Pulmonary artery endothelial cell (primary cell): ENCODE results near the gene CCND2. TPM values are rescaled to one million over a fixed set of nuclear protein-coding genes. Genes with fewer than 3 reads are reported as not detected.

Source experiments
- DNase-seq: peaks from one replicate; pipeline ENCODE4 v3.0.0-alpha.2; 2011; ENCODE audit warnings: low read depth, low spot score
- total RNA-seq: library from RNA; depleted of rRNA; stranded (reverse); fragments of >200 nt; gene quantifications from 2 replicates; pipeline ENCODE4 v1.2.3, GENCODE V29; 2014

CCND2 gene
- total RNA-seq, 1 donor from 2014 or later: 24.8 TPM

DNA sequence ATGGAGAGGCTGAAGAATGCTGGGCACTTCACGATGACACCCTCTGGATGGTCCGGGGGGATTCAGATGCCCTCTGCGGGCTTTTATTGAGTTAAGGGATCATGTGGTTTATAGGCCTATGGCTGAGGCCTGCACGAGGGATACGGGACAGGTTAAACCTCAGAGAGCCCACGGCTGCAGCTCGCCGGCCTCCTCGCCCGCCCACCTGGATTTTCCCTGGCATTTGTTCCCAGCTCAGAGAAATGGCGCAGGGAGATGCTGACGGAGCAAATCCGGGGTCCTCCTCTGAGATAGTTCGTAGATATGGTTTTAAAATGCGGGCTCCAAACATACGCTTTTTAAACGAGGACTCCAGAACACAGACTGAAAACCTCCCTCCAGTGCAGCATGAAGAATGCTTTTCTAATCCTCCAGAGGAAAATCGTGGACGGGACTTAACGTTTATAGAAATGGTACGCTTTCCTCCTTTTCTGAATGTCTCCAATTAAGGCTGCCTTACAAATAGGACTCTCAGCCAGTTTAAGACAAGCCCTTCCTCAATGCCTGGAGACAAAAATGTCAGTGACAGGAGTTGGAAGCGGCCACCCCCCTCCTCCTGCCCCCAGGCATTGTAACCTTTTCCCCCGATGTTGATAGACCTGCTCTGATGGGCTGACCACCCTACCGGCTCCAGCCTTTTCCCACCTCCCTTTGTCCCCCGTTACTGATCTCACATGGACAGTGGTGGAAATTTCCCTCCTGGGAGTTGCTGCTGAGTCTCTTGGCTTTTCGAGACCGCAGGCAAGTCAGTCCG, 16.6 kb downstream of the CCND2 start:
- no peak for DNase-seq

GRCh38 chr12:4292341-4293073, 18.9 kb downstream of the CCND2 start:
- DNase-seq: no peak

DNA sequence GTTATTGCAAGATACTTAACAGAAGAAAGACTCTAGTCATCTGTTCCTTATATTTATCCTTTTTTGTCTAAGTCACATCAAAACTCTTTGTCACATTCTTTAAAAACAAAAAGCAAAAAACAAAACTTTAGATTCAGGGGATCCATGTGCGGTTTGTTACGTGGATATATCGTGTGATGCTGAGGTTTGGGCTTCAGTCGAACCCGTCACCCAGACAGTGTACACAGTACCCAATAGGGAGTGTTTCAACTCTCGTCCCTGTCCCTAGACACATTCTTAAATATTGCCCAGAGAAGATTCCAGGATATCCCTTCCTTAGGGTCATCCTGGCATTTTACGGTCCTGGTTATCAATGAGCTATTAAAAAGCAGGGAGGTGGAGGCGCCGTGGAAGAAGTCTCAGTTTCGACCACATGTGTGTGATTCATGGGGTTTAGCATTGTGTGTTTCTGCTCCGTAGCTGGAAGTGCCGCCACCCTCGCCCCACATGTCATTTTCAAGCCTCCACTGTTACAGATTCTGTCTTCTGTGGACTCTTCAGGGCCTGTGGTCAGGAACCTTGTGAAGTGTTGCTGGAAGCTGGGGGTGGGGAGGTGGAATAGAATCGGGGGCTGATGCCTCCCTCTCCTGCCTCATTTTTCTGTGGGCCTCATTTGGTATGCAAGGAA, 19.9 kb downstream of the CCND2 start:
- no peak for DNase-seq

GRCh38 chr12:4293966-4294505, 20.5 kb downstream of the CCND2 start:
- no peak for DNase-seq

- no peak for DNase-seq
These were observed 23.2 kb downstream of the CCND2 start for GRCh38 chr12:4296751-4297150.

GRCh38 chr12:4297617-4298016, 24.1 kb downstream of the CCND2 start:
- no peak for DNase-seq

DNA sequence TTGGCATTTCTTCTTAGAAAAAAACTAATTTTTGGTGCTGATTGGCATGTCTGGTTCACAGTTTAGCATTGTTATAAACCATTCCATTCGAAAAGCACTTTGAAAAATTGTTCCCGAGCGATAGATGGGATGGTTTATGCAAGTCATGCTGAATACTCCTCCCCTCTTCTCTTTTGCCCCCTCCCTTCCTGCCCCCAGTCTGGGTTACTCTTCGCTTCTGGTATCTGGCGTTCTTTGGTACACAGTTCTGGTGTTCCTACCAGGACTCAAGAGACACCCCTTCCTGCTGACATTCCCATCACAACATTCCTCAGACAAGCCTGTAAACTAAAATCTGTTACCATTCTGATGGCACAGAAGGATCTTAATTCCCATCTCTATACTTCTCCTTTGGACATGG, 27.3 kb downstream of the CCND2 start:
- no peak for DNase-seq

GRCh38 chr12:4301932-4302501, 28.5 kb downstream of the CCND2 start:
- no peak for DNase-seq

DNA sequence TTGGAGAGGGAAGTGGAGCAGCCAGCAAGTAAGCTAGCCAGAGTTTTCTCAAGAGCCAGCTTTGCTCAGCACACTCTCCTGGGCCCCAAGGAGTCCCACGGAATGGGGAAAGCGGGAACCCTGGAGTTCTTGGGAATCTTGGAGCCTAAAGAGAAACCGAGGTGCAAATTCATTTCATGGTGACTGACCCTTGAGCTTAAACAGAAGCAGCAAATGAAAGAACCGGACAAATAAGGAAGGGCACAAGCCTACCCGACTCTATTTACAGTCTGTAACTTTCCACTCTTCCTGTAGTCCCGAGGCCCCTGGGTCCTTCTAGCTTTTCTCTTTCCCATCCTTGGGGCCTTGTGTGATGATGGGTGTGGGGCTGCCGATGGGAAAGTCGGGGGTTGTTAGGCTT, 29.3 kb downstream of the CCND2 start:
- DNase-seq: no peak

- DNase-seq: no peak
These were observed 30.2 kb downstream of the CCND2 start for GRCh38 chr12:4303750-4304149.

- DNase-seq: peak; percentile 37
These were observed 34.2 kb downstream of the CCND2 start for GRCh38 chr12:4307593-4308333.

DNA sequence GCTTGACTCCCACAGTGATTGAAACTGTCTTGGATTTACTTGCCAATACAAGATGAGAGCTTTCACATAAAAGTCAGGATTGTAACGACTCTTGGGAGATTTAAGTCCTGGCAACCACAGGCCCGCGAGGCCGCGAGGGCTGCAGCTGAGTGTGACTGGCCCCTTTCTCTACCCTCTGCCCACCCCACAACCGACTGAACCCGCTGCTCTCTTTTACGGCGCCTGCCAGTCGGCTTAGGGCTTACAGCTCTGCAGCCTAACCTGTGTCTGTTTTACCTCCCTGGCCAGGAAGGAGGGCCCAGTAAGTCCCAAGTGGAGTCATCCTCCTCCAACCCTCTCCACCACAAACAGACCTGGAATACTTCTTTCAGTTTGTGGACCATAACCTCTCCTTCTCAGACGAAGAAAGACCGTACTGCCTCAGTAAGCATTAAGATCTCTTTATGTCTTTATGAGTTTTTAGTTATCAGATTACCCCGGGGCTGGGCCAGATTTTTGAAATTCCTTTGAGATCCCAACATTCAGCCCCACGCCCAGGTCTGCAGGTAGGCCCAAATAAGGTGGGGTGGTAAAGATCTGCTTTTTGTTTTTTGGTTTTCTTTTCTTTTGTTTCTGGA, 34.9 kb downstream of the CCND2 start:
- no peak for DNase-seq

- DNase-seq: no peak
These were observed 38.2 kb downstream of the CCND2 start for GRCh38 chr12:4311776-4312175.

DNA sequence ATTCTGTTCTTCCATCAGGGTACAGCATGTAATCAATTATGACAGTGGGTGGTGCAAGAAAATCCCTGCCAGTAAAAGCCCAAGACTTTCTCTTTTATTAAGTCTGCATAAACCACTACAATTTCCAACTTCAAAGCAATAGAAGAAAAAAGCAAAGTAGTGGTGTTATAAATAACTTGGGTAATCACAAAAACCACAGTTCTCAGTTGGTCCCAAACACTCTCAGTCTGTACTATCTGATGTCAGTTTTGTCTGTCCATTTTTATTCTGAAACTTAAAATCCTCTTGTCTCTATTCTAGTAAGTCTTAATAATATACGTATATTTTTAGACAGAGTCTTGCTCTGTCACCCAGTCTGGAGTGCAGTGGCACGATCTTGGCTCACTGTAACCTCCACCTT, 38.7 kb downstream of the CCND2 start:
- DNase-seq: no peak

DNA sequence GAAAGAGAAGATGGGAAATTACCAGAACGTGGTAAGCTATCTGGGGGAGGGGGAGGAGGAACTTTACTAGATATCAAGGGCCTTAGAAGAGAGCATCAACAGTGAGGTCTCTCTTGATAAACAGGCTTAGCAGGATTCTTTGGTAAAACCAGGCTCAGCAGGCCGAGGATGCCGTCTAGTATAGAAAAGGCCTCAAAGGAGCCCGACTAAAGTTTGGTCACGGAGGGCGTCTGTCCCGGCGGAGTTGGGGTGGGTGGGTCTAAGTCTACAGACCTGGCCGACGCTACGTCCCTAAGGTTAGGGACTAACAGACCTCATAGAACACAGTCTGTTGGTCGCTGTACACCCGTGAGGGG, 46.9 kb downstream of the CCND2 start:
- DNase-seq: no peak

DNA sequence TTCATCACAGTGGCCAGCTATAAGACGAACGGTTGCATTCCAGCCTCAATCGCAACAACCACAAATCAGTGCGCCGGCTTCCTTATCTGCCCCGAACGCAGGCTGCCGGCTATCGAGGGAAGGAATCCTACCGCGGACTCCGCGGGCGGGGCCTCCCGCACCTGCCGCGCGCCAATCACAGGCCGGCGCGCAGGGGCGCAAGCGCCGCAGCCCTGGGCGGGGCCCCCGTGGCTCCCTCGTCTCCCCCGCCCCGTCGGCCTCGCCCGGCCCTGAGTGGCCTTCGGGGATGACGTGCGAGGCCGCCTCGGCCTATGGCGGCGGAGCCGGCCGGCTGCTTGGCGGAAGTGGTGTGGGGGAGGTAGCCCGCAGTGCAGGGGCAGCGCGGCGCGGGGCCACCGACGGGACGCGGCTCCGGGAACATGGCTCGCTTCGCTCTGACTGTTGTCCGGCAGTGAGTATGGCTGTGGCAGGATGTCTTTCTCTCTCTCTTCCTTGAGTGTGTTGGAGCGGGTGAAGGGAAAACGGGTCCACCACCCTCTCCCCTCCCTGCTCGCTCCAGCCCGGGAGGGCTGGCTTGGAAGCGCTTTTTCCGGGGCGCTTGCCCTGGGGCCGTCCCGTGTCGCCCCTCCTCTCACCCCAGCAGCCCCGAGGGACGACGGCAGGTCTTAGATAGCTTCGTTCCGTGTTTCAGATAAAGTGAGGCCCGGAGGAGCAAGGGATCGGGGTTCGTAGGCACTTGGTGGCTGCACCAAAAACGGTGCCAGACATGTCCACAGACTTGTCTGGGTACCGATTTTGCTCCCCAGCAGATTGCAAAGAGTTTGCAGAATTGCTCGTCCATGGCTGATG, 47.5 kb downstream of the CCND2 start, which contains the start of gene TIGAR:
TSS of gene TIGAR (plus strand) at position 361 of the 849 bp plus-strand sequence. CDS start at position 420, 59 bp downstream.
- peak; percentile 78 for DNase-seq

- DNase-seq: no peak
These were observed 49.2 kb downstream of the CCND2 start for GRCh38 chr12:4322726-4323125.
